CD4-positive, alpha-beta T cell (primary cell): ENCODE data around the gene SCAF4. TPM values are rescaled to one million over a fixed set of nuclear protein-coding genes. Genes with fewer than 3 reads are reported as not detected.

Source experiments
- ATAC-seq: fragments of 200-7000 bp; cut with Tn5 transposase; one replicate; pipeline ENCODE4 v1.10.0; 2022; ENCODE audit warnings: mild to moderate bottlenecking; ENCODE audit not compliant: poor library complexity
- CTCF ChIA-PET: fragments of 350-600 bp; sonication (Branson Sonifier 250); formaldehyde crosslinking; loops from one replicate; lab custom pipeline; 2021; ENCODE audit warnings: antibody characterized with exemption, inconsistent platforms; lab: Charles Lee
- POLR2A ChIA-PET: fragments of 350-600 bp; sonication (Branson Sonifier 250); formaldehyde crosslinking; loops from one replicate; lab custom pipeline; 2021; ENCODE audit warnings: antibody characterized with exemption, inconsistent platforms; lab: Charles Lee
- DNase-seq, 14 experiments: peaks; one replicate each; pipeline ENCODE4 v3.0.0-alpha.2; 2013 to 2020; ENCODE audit warnings: mixed read lengths in 2 of 14
- H3K27ac ChIP-seq, 2 donors: one replicate each; pipeline versions ENCODE4 v1.5.1 to v1.7.0; 2013; ENCODE audit warnings: low read length in 2 of 2, low read depth in 1 of 2, mild to moderate bottlenecking in 1 of 2
- H3K27me3 ChIP-seq, 2 experiments: 1 replicate in 1 of 2; 2 replicates in 1 of 2; pipeline versions ENCODE4 v1.6.1 to v1.7.0; 2013; ENCODE audit warnings: low read length in 2 of 2, control low read depth in 1 of 2, mild to moderate bottlenecking in 1 of 2, moderate library complexity in 1 of 2; ENCODE audit not compliant: insufficient read depth in 2 of 2, control insufficient read depth in 1 of 2
- H3K36me3 ChIP-seq: one replicate; pipeline ENCODE4 v1.6.1; 2013; ENCODE audit warnings: low read length, control low read depth; ENCODE audit not compliant: insufficient read depth
- H3K4me1 ChIP-seq: one replicate; pipeline ENCODE4 v1.6.1; 2013; ENCODE audit warnings: low read length, control low read depth; ENCODE audit not compliant: insufficient read depth
- H3K4me3 ChIP-seq: one replicate; pipeline ENCODE4 v1.5.1; 2013; ENCODE audit warnings: mild to moderate bottlenecking, low read length, moderate library complexity
- H3K9me3 ChIP-seq, 2 experiments: 1 replicate in 1 of 2; 2 replicates in 1 of 2; pipeline versions ENCODE4 v1.6.1 to v1.7.0; 2013; ENCODE audit warnings: low read length in 2 of 2, mild to moderate bottlenecking in 2 of 2, control low read depth in 1 of 2, moderate library complexity in 1 of 2; ENCODE audit not compliant: control insufficient read depth in 1 of 2, insufficient read depth in 1 of 2
- H3K27ac Mint-ChIP-seq: one replicate; pipeline ENCODE4 v1.8.0; 2020; ENCODE audit warnings: mixed read lengths
- H3K27me3 Mint-ChIP-seq: one replicate; pipeline ENCODE4 v1.8.0; 2021; ENCODE audit warnings: mixed read lengths
- H3K36me3 Mint-ChIP-seq: one replicate; pipeline ENCODE4 v1.8.0; 2021; ENCODE audit warnings: low read depth, mixed read lengths
- H3K4me1 Mint-ChIP-seq: one replicate; pipeline ENCODE4 v1.8.0; 2021; ENCODE audit warnings: low read depth, mixed read lengths
- H3K4me3 Mint-ChIP-seq: one replicate; pipeline ENCODE4 v1.8.0; 2020; ENCODE audit warnings: mild to moderate bottlenecking, mixed read lengths
- H3K9me3 Mint-ChIP-seq: one replicate; pipeline ENCODE4 v1.8.0; 2020; ENCODE audit warnings: mixed read lengths
- CTCF ChIP-seq: fragments of 200-600 bp; IDR thresholded peaks from one replicate; pipeline ENCODE4 v1.8.0; 2022; ENCODE audit warnings: antibody characterized with exemption, mild to moderate bottlenecking
- intact Hi-C, 2 experiments: fragments of 100-400 bp; cut with DNase I in 1 of 2; cut with micrococcal nuclease in 1 of 2; formaldehyde crosslinking; loops; one replicate each; pipeline versions ENCODE4 v1.15.1 to v1.9.0; 2023 to 2025; cut with DNase I, micrococcal nuclease
- polyA plus RNA-seq, 2 donors: library from polyadenylated mRNA; unstranded; fragments of 120-200 nt; gene quantifications; one replicate each; pipeline ENCODE4 v1.2.1, GENCODE V29; 2013
- total RNA-seq, 174 experiments: library from RNA in 2 of 174; stranded (reverse) in 2 of 174; gene quantifications; one replicate each; pipeline ENCODE4 v1.2.3 and lab custom pipeline; 2021 to 2026

SCAF4 gene
- total RNA-seq (10 to 100 TPM; 56.1 to 57.8 TPM), total RNA-seq (lab: John Stamatoyannopoulos, UW) (18.5 to 117 (median 43.0) reads per million in 172 experiments)
- polyA plus RNA-seq (2013, experiment 1 of 2) = 30.3 TPM
- 30.3 TPM for polyA plus RNA-seq (2013, experiment 2 of 2)

DNA sequence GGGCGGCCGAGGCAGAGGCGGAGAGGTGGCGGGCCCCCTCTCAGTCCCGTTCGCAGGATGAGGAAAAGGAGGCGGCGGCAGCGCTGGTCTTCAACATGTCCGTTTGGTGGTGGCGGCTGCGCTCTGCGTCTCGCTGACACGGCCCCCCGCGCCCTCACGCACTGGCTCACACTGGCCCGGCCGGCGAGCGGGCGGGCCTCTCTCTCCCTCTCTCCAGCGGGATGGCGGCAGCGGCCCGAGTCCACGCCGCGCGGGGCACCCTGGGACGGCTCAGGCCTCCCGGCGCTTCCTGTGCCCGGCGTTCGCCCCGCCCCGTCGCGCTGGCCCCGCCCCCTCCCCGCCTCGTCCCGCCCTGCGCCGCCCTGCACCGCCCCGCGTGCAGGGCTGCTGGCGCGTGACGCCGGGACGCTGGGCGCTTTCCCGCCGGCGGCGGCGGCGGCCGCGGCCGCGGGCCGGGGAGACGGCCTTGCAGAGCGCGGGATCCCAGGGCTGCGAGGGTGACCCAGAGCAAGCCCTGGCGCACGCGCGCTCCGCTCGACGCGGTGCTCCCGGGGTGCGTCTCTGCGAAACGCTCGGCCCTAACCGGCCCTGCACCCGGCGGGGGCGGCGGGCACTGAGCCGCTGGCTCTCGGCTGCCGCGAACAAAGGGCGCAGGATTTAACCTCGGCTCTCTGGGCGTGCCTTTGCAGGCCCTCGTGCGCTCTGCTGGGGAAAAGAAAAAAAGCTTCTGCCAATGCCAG is at the start of gene SCAF4:
SCAF4 (minus strand) TSS at position 262 of the 740 bp plus-strand sequence. CDS start 426 bp downstream, outside the sequence.
- Histone ChIP-seq H3K9me3 (no peaks in the 10 kb centered on the region), H3K36me3 (no peaks in the 10 kb centered on the region), H3K27ac (peak within 1 kb of the TSS; percentile 67 to 82), H3K4me1 (peaks cover 43% of the 10 kb centered on the region), H3K4me3 (peak within 1 kb of the TSS; percentile 82), H3K27me3 (no peaks in the 10 kb centered on the region)
- no peaks in the 10 kb centered on the region for H3K4me1 Mint-ChIP-seq
- CTCF ChIA-PET = no interaction called here
- H3K9me3 Mint-ChIP-seq = no peaks in the 10 kb centered on the region
- no peak within 1 kb of the TSS for H3K27ac Mint-ChIP-seq
- POLR2A ChIA-PET = interaction anchor here (0.7 to 1.0 kb wide), 2 partner anchors 12 to 996 kb away, joined by 3 to 4 read pairs; partner anchors contain the start of gene SYNJ1
- peak; percentile 82 for ATAC-seq
- H3K4me3 Mint-ChIP-seq = peak within 1 kb of the TSS; percentile 97
- H3K36me3 Mint-ChIP-seq = peaks cover 5% of the 10 kb centered on the region
- TF ChIP-seq CTCF = no peak
- DNase-seq = peak; percentile 54 to 93 (median 74)
- intact Hi-C loops = loop anchor here (1.0 to 10.0 kb wide), 5 partner anchors 17 to 655 kb away; partner anchors contain the start of genes SOD1 (in 2 of the 2) and MIS18A (in 1 of the 2)
- H3K27me3 Mint-ChIP-seq = no peaks in the 10 kb centered on the region

GRCh38 chr21:31780944-31781343 is 49.0 kb upstream of the SCAF4 start:
- Histone ChIP-seq H3K4me1 (no peaks in the 10 kb centered on the region), H3K9me3 (no peaks in the 10 kb centered on the region), H3K4me3 (no peak overlapping the region), H3K27ac (no peak overlapping the region), H3K36me3 (no peaks in the 10 kb centered on the region), H3K27me3 (no peaks in the 10 kb centered on the region)
- Mint-ChIP-seq H3K4me1 (peaks cover 4% of the 10 kb centered on the region), H3K27me3 (peaks cover 14% of the 10 kb centered on the region), H3K27ac (no peak overlapping the region), H3K9me3 (no peaks in the 10 kb centered on the region), H3K4me3 (no peak overlapping the region), H3K36me3 (no peaks in the 10 kb centered on the region)
- TF ChIP-seq CTCF = no peak
- ChIA-PET CTCF (no interaction called here), POLR2A (no interaction called here)
- ATAC-seq = no peak
- intact Hi-C loops = no loop called here
- DNase-seq = no peak

DNA sequence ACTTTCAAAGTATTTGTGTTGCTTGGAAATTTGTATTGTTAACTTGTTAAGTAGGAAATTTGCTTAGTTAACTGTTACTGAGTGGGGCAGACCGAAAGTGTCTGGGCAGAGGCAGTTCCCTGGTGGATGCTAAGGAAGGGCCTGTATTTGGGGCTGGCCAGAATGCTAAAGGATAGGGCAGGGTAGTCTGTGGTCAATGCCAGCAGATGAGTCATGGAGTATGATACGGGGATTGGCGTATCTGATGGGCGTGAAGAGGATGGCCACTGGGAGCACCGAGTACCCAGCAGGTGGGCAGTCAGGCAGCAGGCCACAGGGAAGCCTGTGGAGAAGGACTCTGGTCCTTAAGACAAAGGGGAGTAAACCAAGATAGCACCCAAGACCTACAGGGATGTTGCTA is 46.6 kb upstream of the SCAF4 start:
- no peak overlapping the region for H3K4me3 Mint-ChIP-seq
- ATAC-seq (no peak), DNase-seq (no peak)
- Histone ChIP-seq H3K27me3 (no peaks in the 10 kb centered on the region), H3K9me3 (no peaks in the 10 kb centered on the region), H3K4me1 (no peaks in the 10 kb centered on the region), H3K36me3 (no peaks in the 10 kb centered on the region), H3K27ac (no peak overlapping the region), H3K4me3 (no peak overlapping the region)
- no peak overlapping the region for H3K27ac Mint-ChIP-seq
- no peak for TF ChIP-seq CTCF
- ChIA-PET CTCF (no interaction called here), POLR2A (no interaction called here)
- intact Hi-C loops = no loop called here
- no peaks in the 10 kb centered on the region for H3K4me1 Mint-ChIP-seq
- no peaks in the 10 kb centered on the region for H3K36me3 Mint-ChIP-seq
- H3K27me3 Mint-ChIP-seq = peaks cover 14% of the 10 kb centered on the region
- H3K9me3 Mint-ChIP-seq = no peaks in the 10 kb centered on the region
